GM12878 (cell line): ENCODE data around the gene NDUFB4. TPM values are rescaled to one million over a fixed set of nuclear protein-coding genes. Genes with fewer than 3 reads are reported as not detected.
A peak's percentile ranks its signal among the peaks of the same experiment; 100 is the strongest.

Source experiments
- ATAC-seq: fragments of 200-7000 bp; cut with Tn5 transposase; 3 replicates; pipeline ENCODE4 v1.9.1; 2020; ENCODE audit warnings: mild to moderate bottlenecking, moderate library complexity
- BruUV-seq: library from RNA; stranded (reverse); fragments of 400-500 nt; replicated peaks from 2 replicates; lab custom pipeline; 2021; lab: Mats Ljungman, UMichigan
- CTCF ChIA-PET: fragments of 300-600 bp; sonication (Branson Sonifier 250); formaldehyde crosslinking; extraction: SDS; loops from one replicate; lab custom pipeline; 2021; ENCODE audit warnings: inconsistent platforms; lab: Yijun Ruan, JAX
- POLR2A ChIA-PET: fragments of 350-600 bp; formaldehyde crosslinking; extraction: SDS; loops from one replicate; lab custom pipeline; 2021; ENCODE audit warnings: inconsistent platforms; lab: Charles Lee
- RAD21 ChIA-PET: fragments of 300-600 bp; sonication (Branson Sonifier 250); formaldehyde crosslinking; loops from one replicate; lab custom pipeline; 2023; ENCODE audit warnings: antibody characterized with exemption; ENCODE audit not compliant: unreplicated experiment; lab: Charles Lee
- SMC1A ChIA-PET: fragments of 300-600 bp; sonication (Branson Sonifier 250); formaldehyde crosslinking; loops from one replicate; lab custom pipeline; 2023; ENCODE audit not compliant: unreplicated experiment, uncharacterized antibody; lab: Charles Lee
- DNase-seq: peaks from one replicate; pipeline ENCODE4 v3.0.0-alpha.2; 2011; ENCODE audit warnings: low read depth, low spot score
- FAIRE-seq: peaks from 3 replicates; lab custom pipeline; 2011; peaks lifted over from hg19 to GRCh38; lab: Jason Lieb, UNC
- H2AFZ ChIP-seq: 2 replicates; pipeline ENCODE4 v1.6.0; 2011; ENCODE audit warnings: low read depth, low read length, control low read depth; ENCODE audit not compliant: control insufficient read depth
- H3K27ac ChIP-seq: 2 replicates; pipeline ENCODE4 v1.5.1; 2011; ENCODE audit warnings: control low read depth; ENCODE audit not compliant: control insufficient read depth, insufficient read depth
- H3K27me3 ChIP-seq, 2 experiments: replicated peaks in 1 of 2; 2 replicates each; pipeline versions ENCODE4 v1.6.0 to v1.6.1; 2011; ENCODE audit warnings: low read length in 1 of 2; ENCODE audit not compliant: control insufficient read depth in 2 of 2, insufficient read depth in 2 of 2
- H3K36me3 ChIP-seq, 2 experiments: 2 replicates each; pipeline ENCODE4 v1.5.1; 2011; ENCODE audit warnings: low read length in 1 of 2; ENCODE audit not compliant: control insufficient read depth in 2 of 2, insufficient read depth in 2 of 2
- H3K4me1 ChIP-seq: 2 replicates; pipeline ENCODE4 v1.6.1; 2011; ENCODE audit warnings: mild to moderate bottlenecking, low read length, moderate library complexity, mixed read lengths; ENCODE audit not compliant: control insufficient read depth, insufficient read depth
- H3K4me2 ChIP-seq: 2 replicates; pipeline ENCODE4 v1.6.0; 2011; ENCODE audit warnings: control low read depth; ENCODE audit not compliant: control insufficient read depth, insufficient read depth
- H3K4me3 ChIP-seq: fragments of 200-600 bp; sonication (generic); 2 replicates; pipeline ENCODE4 v1.5.1; 2016
- H3K79me2 ChIP-seq: 2 replicates; pipeline ENCODE4 v1.6.0; 2011; ENCODE audit warnings: low read length; ENCODE audit not compliant: control insufficient read depth, insufficient read depth
- H3K9ac ChIP-seq: 2 replicates; pipeline ENCODE4 v1.8.0; 2011; ENCODE audit warnings: low read length, control low read depth, mixed read lengths; ENCODE audit not compliant: control insufficient read depth, insufficient read depth
- H3K9me3 ChIP-seq: replicated peaks from 3 replicates; pipeline ENCODE4 v1.5.1; 2011; ENCODE audit warnings: mild to moderate bottlenecking, low read length; ENCODE audit not compliant: control insufficient read depth, insufficient read depth
- H4K20me1 ChIP-seq: 2 replicates; pipeline ENCODE4 v1.6.0; 2011; ENCODE audit not compliant: control insufficient read depth, insufficient read depth
- IKZF1 ChIP-seq: fragments of 450-650 bp; conservative IDR thresholded peaks from 2 replicates; pipeline ENCODE4 v1.6.1; 2017; ENCODE audit warnings: antibody characterized with exemption, mild to moderate bottlenecking
- NKRF ChIP-seq: fragments of 450-650 bp; conservative IDR thresholded peaks from 2 replicates; pipeline ENCODE4 v1.6.1; 2017; ENCODE audit warnings: mild to moderate bottlenecking, moderate library complexity
- NR2F1 ChIP-seq: fragments of 450-650 bp; conservative IDR thresholded peaks from 2 replicates; pipeline ENCODE4 v1.6.1; 2017; ENCODE audit warnings: mild to moderate bottlenecking
- PAX5 ChIP-seq: IDR thresholded peaks from 2 replicates; pipeline ENCODE4 v1.6.1; 2011; ENCODE audit warnings: low read depth, low read length, borderline replicate concordance
- POLR2AphosphoS5 ChIP-seq: IDR thresholded peaks from 2 replicates; pipeline ENCODE4 v1.6.1; 2011; ENCODE audit warnings: mild to moderate bottlenecking, low read length, inconsistent platforms
- RAD51 ChIP-seq: fragments of 450-650 bp; IDR thresholded peaks from 2 replicates; pipeline ENCODE4 v1.6.1; 2016; ENCODE audit warnings: moderate library complexity, mild to moderate bottlenecking, inconsistent platforms
- RFX5 ChIP-seq: IDR thresholded peaks from 2 replicates; pipeline ENCODE4 v1.6.1; 2011; ENCODE audit warnings: low read depth, low read length, improper control_type of control experiment
- SPI1 ChIP-seq: IDR thresholded peaks from 2 replicates; pipeline ENCODE4 v1.6.1; 2011; ENCODE audit warnings: low read depth, mild to moderate bottlenecking, low read length, moderate library complexity, borderline replicate concordance; ENCODE audit not compliant: insufficient read depth
- ZSCAN29 ChIP-seq: fragments of 450-650 bp; IDR thresholded peaks from 2 replicates; pipeline ENCODE4 v1.6.1; 2017; ENCODE audit warnings: mild to moderate bottlenecking, moderate library complexity
- WGBS: methylation state at CpG from one replicate; pipeline ENCODE4 v1.1.6; 2016; ENCODE audit warnings: low lambda C conversion rate; ENCODE audit not compliant: insufficient replicate concordance, insufficient coverage; ENCODE audit errors: missing lambda C conversion rate; 5-methylcytosine and 5-hydroxymethylcytosine counted together
- in situ Hi-C: fragments of 300-500 bp; cut with MboI; formaldehyde crosslinking; loops from 9 replicates; pipeline ENCODE4 v1.14.3; 2018; ENCODE audit warnings: mixed read lengths
- intact Hi-C: fragments of 100-400 bp; cut with micrococcal nuclease; formaldehyde crosslinking; loops from one replicate; pipeline ENCODE4 v1.14.2; 2022; ENCODE audit not compliant: unreplicated experiment
- polyA plus RNA-seq, 11 experiments: library from polyadenylated mRNA; depleted of rRNA in 4 of 11; unstranded in 6 of 11; stranded (reverse) in 5 of 11; fragments of >200 nt; fragmentation: Nextera tagmentation in 4 of 11; fragmentation: Illumina TruSeq in 1 of 11; extraction: Ambion mirVana in 4 of 11; extraction: Trizol in 1 of 11; gene quantifications; 1 replicate in 1 of 11; 2 replicates in 10 of 11; pipeline versions ENCODE4 v1.2.1 to v1.2.3, GENCODE V29; 2011 to 2016; ENCODE audit warnings: inconsistent platforms in 2 of 11, missing spikeins in 2 of 11, low read depth in 1 of 11
- total RNA-seq, 4 experiments: library from RNA; depleted of rRNA in 3 of 4; stranded (reverse); fragments of >200 nt in 3 of 4; fragmentation: Illumina TruSeq in 1 of 4; extraction: Trizol in 1 of 4; gene quantifications; 2 replicates each; pipeline versions ENCODE4 v1.2.1 to v1.2.3, GENCODE V29; 2013 to 2021

Gene NDUFB4
- total and polyA plus RNA-seq, 10 of the 15 experiments (the other 5 are each of a cell fraction or from before 2014, with no cell fraction given), result 155 to 864 (median 387) TPM

DNA sequence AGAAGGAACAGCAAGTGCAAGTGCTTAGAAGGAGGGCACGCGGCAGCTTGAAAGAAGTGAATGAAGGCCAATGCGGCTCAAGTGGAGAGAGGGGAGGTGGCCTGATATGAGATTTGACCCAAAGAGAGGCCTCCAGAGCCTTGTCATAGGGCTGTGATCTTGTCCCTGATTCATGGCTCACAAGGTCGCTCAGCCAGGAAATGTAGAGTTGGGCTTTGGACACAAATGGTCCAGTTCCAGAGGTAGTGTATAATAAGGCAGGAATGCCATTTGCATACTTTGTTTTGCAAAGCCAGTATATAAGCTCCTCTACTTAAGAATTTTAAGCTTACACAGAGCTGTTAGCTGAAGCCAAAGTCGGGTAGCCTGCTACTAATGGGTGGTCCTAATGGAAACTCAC lies 52.2 kb downstream of the NDUFB4 start (continued):
- TF ChIP-seq NKRF (no peak), POLR2AphosphoS5 (no peak)

DNA sequence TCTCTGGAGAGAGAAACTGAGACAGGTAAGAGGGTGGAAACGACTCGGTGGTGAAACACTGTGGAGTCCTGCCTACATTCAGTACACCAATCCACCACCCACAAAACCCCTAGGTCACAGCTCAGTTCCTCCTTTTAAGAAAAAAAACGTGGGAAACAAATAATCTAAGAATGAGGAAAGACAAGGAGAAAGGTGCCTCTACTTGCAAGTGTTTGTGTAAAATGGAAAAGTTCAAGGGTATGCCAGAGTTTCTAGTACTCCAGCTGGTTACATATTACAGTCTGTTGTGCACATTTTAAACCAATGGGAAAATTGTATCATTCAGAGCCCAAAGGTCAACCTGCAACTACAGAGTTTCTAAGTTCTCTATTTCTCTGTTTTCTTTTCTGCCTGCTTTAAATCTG lies 53.7 kb downstream of the NDUFB4 start:
- WGBS, result 39% methylated on average over 3 of the region's 3 CpGs
- Histone ChIP-seq H2AFZ (no peak overlapping the region), H3K27me3 (no peaks in the 10 kb centered on the region), H3K4me1 (no peaks in the 10 kb centered on the region), H3K9me3 (no peaks in the 10 kb centered on the region), H3K4me3 (no peak overlapping the region), H3K27ac (no peak overlapping the region), H4K20me1 (no peaks in the 10 kb centered on the region), H3K79me2 (no peaks in the 10 kb centered on the region), H3K4me2 (no peak overlapping the region), H3K36me3 (no peaks in the 10 kb centered on the region), H3K9ac (no peak overlapping the region)
- intact Hi-C loops, result no loop called here
- POLR2A ChIA-PET, result no interaction called here
- TF ChIP-seq IKZF1 (peak; percentile 27; the same call in 1 of the 2 replicates), RAD51 (no peak), RFX5 (peak; percentile 62; the same call in 1 of the 2 replicates), NR2F1 (0 out of 2 replicates have a peak, but pooled peaks have one; percentile 53), SPI1 (peak; percentile 60), ZSCAN29 (no peak), PAX5 (no peak)
- RAD21 ChIA-PET, result interaction anchor here (1.1 to 3.4 kb wide), 3 partner anchors 11 to 53 kb away, joined by 3 to 12 read pairs (median 4); partner anchors contain the start of gene NDUFB4
- ATAC-seq (peak; percentile 36; the same call in 1 of the 3 replicates), DNase-seq (no peak), FAIRE-seq (no peak)
- CTCF ChIA-PET, result interaction anchor here (0.9 to 2.5 kb wide), 3 partner anchors 16 to 145 kb away, joined by 4 to 13 read pairs (median 5); no protein-coding TSS in a partner anchor
- no TSS peak for BruUV-seq
- in situ Hi-C loops, result no loop called here
- SMC1A ChIA-PET, result interaction anchor here (0.8 to 2.2 kb wide), 7 partner anchors 9 to 167 kb away, joined by 3 to 6 read pairs (median 3); no protein-coding TSS in a partner anchor
